ENCODE results near the gene KPNA2. TPM values are rescaled to one million over a fixed set of nuclear protein-coding genes. Genes with fewer than 3 reads are reported as not detected.
"Not testable (repeated sequence)": the region's sequence is repeated elsewhere in the genome, so short reads cannot be mapped to it uniquely, and the experiment has no call there.

Gene KPNA2
- total RNA-seq, result 85.5 TPM

GRCh38 chr17:68035523-68036303 lies at the start of gene KPNA2:
TSS of gene KPNA2 (plus strand) at chr17:68035735. CDS start at chr17:68037133, 1,398 bp downstream.
- peak; percentile 97 for ATAC-seq

GRCh38 chr17:67990909-67991308 lies 44.6 kb upstream of the KPNA2 start:
- no peak for ATAC-seq

GRCh38 chr17:67992548-67993152 lies 42.9 kb upstream of the KPNA2 start:
- ATAC-seq, result no peak

DNA sequence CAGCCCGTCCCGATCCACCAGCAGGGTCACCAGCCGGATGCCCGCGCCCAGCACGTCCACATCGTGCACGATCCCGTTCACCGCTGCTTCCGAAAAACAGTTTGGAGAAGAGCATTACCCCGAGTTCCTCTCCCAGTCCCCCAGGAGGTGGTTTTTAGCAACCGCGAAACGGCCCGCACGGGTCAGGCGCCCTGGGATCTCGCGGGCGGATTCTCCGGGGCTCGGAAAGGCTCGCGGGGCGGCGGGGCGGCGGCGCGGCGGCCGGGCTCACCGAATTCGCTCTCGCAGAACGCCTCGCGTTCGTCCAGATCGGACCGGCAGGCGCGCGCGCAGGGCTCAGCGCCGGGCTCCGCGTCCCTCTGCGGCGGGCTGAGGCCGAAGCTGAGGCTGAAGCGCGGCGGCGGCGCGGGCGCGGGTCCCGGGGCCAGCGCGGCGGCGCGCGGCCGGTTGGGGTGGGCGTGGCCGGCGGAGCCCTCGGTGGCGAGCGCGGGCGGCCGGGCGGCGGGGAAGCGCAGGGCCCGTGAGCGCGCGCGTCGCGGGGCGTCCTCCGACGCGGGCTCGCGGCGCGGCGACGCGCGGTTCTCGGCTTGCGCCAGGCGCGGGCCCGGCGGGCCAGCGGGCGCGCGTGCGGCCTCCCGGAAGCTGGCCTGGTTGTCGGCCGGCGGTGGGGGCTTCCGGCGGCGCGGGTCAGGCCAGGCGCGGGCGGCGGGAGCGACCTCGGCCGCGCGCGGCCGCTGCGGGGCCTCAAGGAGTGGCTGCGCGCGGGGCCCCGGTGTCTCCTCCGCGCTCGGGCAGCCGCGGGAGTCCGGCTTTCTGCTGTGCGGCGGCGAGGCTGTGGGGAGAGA lies 42.2 kb upstream of the KPNA2 start:
- ATAC-seq, result peak; percentile 76

GRCh38 chr17:67993998-67994361 lies 41.6 kb upstream of the KPNA2 start:
- peak; percentile 4 for ATAC-seq

DNA sequence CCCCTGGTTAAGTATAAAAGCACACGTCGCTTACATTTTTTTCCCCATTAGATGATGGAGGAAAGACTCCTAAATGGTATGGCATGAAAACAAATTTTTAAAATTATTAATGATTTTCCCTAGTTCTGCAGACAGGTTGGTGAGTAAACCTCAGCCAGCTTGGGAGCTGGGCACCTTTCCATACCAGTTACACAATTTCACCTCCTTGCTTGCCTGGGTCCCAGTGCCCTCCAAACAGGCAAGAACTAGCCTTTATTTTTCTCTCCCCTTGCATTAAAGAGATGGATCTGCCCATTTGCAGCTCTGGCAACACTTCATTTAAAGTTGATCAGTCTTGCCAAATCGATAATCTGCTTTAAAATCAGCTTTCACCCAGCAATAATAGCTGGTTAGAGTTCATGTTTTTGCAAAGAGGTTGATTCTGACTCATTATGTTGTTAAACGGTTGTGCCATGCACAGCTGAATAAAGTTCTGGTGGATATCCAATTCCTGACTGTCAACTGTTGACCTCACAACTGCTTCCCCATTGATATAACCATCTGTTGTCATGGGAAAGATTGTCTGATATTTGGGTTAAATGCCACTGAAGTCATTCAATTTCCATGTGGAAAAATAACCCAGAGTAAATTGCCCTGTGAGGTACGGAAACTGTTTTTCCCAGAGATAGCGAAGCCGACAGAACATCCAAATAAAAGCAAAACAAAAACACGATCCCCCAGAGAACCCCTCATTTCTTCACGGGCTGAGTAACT lies 40.5 kb upstream of the KPNA2 start:
- peak; percentile 55 for ATAC-seq

DNA sequence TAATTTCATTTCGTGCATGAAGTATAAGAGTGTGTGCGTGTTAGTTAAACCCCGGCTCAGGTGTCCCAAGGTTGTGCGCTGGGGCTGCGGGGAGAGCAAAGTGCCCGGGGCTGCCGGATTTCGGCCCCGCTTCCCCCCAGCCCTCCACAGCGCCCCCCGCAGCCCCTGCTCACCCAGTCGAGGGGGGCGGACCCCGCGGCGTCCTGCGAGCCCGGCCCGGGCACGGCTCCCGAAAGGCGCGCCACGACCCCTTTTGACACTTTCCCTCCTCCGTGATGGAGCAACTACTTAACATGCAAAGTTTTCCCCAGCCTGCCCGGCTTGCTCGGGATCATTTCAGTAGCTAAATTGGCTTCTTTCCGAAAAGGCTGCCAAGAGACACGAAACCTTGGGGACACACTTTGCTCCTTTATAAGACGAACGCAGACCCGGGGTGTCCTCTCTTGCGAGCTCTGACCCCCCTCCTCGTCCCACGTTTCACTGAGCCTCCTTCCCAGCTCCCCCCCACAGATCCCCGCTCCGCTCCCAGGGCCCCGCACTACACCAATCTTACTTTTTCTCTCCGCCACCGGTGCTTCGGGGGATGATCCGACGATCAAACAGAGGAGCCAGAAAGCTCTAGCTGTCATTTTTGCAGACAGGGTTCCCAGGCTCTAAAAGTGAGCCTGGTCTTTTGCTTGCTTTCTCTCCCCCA lies 39.8 kb upstream of the KPNA2 start:
- no peak for ATAC-seq

DNA sequence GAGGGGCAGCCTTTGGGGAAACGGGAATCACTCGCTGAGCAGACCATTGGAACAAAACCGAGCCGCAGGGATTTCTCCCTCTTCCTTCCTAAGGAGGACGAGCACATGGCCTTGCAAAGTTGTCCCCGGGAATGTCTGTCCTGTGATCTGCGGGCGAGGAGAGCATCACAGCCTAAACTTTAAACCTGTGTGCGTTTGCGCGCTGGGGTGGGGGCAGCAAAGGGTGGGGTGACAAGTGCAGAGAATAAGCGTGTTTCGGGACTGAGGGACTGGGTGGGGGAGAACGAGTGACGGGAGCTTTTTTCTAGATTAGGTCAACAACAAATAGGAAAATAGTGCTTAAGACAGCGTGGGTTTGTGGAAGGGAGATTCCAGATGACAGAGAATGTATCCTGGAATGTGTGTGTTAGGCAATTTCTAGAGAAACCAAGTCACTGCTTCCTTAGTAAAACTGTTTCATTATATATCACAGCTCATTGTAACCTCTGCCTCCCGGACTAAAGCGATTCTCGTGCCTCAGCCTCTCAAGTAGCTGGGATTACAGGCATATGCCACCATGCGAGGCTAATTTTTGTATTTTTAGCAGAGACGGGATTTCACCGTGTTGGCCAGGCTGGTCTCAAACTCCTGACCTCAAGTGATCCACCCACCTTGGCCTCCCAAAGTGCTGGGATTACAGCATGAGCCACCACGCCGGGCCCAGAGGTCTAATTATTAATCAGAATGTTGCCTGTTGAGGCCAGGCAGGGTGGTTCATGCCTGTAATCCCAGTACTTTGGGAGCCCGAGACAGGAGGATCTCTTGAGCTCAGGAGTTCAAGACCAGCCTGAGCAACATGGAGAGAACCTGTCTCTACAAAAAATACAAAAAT lies 39.0 kb upstream of the KPNA2 start, which contains the start of gene C17orf58:
Gene C17orf58, minus strand, starts transcription at position 169 of the 871 bp plus-strand sequence. CDS start 271 bp downstream, outside the sequence.
- ATAC-seq, result not testable (repeated sequence)

DNA sequence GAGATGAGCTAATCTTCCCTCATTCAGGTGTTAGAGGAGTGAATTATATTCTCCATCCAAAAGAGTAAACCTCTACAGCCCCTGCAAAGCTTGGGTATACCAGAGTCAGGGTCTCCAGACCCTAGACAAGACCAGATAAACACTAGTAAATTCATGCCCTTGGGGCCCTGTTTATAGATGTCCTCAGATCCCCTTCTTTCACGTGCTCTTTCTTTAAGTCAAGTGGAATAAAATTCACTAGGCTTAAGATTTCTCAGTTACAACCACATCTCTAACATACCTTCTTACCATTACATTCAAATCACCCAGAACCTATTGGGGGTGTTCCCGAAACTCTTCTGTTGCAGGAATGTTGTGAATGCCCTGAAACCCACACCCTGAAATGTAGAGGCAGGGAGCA lies 37.1 kb upstream of the KPNA2 start:
- ATAC-seq, result no peak

GRCh38 chr17:67999291-67999911 lies 36.1 kb upstream of the KPNA2 start:
- ATAC-seq, result peak; percentile 36

- no peak for ATAC-seq
Observed at GRCh38 chr17:68004201-68004600, 31.3 kb upstream of the KPNA2 start.

GRCh38 chr17:68006797-68007196 lies 28.7 kb upstream of the KPNA2 start:
- no peak for ATAC-seq

DNA sequence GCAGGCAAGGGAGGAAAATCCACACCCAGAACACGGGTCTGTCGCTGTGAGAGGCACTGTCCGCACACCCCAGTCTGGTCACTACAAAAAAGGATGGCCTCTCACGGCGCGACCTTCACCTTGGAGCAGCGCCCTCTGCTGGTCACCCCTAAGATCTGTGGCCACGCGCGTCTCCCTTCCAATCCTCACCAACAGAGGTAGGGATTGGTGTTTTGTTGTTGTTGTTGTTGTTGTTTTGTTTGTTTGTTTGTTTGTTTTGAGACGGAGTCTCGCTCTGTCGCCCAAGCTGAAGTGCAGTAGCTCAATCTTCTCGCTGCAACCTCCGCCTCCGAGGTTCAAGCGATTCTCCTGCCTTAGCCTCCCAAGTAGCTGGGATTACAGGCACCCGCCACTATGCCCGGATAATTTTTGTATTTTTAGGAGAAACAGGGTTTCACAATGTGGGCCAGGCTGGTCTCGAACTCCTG lies 24.3 kb upstream of the KPNA2 start:
- ATAC-seq, result peak; percentile 55

- ATAC-seq, result no peak
Observed at GRCh38 chr17:68013385-68013784, 22.1 kb upstream of the KPNA2 start.

- ATAC-seq, result no peak
Observed at GRCh38 chr17:68015081-68015723, 20.3 kb upstream of the KPNA2 start.

DNA sequence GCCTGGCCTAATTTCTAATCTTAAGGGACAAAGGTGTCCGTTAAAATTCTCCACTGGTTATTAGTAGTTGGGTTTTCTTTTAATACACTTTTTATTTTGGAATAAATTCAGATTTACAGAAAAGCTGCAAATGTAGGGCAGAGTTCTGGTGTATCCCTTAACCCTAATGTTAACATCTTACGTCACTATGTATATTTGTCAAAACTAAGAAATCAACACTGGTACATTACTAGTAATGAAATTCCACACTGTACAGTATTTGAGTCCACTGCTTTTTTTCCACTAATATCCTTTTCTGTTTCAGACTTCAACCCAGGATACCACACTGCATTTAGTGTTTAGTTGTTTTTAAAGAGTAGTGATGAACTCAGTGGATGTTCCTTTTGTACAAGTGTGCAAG lies 18.7 kb upstream of the KPNA2 start:
- ATAC-seq, result no peak

GRCh38 chr17:68018493-68018892 lies 17.0 kb upstream of the KPNA2 start:
- not testable (repeated sequence) for ATAC-seq

GRCh38 chr17:68019336-68019674 lies 16.2 kb upstream of the KPNA2 start:
- ATAC-seq, result no peak

DNA sequence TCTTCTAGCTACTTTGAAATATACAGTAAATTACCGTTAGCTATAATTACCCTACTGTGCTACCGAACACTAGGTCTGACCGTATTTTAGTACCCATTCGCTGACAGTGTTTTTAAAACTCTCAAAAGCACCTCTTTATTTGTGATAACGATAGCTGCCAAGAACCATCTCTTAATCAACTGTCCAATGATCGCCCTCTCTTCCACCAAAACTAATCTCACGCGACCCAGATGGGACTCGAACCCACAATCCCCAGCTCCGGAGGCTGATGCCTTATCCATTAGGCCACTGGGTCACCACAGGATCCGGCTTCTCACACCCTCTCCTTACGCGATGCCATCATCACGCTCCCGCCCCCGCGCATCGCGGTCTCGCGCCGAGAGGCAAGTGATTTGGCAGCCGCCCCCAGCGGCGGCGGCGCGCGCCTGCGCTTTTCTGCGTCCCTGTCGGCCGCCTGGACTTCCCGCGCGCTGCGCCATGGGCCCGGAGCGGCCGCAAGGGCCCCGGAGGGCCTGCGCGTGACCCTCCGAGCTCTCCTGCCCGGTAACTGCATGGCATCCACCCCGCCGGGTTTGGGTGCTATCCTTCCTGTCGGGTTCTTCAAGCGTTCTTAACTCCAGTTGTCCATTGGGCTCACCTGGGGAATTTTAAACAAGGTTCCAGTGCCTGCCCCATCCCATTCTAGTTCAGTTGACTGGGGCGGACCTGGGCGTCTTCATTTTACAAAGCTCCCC lies 15.7 kb upstream of the KPNA2 start:
- peak; percentile 97 for ATAC-seq
